Embryonic facial prominence (tissue), 1 donor: ENCODE measurements around the gene TRPC4AP.
"Not testable (repeated sequence)": the region's sequence is repeated elsewhere in the genome, so short reads cannot be mapped to it uniquely, and the experiment has no call there.

Source experiments
- DNase-seq: peaks from one replicate; pipeline ENCODE4 v3.0.0-alpha.2; 2016; ENCODE audit errors: extremely low spot score

Gene TRPC4AP, protein sequence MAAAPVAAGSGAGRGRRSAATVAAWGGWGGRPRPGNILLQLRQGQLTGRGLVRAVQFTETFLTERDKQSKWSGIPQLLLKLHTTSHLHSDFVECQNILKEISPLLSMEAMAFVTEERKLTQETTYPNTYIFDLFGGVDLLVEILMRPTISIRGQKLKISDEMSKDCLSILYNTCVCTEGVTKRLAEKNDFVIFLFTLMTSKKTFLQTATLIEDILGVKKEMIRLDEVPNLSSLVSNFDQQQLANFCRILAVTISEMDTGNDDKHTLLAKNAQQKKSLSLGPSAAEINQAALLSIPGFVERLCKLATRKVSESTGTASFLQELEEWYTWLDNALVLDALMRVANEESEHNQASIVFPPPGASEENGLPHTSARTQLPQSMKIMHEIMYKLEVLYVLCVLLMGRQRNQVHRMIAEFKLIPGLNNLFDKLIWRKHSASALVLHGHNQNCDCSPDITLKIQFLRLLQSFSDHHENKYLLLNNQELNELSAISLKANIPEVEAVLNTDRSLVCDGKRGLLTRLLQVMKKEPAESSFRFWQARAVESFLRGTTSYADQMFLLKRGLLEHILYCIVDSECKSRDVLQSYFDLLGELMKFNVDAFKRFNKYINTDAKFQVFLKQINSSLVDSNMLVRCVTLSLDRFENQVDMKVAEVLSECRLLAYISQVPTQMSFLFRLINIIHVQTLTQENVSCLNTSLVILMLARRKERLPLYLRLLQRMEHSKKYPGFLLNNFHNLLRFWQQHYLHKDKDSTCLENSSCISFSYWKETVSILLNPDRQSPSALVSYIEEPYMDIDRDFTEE

DNA sequence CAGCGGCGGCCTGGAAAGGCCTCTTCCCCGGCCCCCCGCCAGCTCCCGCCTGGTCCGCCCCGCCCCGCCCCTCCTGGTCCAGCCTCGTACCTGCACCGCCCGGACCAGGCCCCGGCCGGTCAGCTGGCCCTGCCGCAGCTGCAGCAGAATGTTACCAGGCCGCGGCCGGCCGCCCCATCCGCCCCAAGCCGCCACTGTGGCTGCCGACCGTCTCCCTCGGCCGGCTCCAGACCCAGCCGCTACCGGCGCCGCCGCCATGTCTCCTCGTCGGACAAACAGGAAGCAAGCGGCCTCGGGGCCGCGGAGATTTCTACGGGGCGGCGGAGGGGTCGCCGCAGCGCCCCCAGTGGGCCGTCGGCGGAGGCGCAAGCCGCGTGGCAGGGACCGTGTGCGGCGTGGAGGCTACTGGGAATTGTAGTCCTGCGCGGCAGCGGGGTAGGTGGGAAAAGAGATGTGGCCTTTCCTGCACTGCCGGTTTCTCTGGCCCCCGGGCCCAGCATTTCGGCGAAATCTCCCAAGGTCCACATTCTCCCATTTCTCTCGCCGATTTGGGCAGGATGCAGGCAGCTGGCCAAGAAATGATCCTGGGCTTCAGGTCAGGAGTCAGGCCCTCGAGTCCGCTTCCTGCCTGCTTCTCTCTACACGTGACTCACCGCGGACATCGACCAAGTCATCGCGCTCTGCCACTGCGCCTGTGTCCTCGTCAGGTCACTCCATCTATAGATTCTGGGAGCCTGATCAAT, at the start of gene TRPC4AP:
Gene TRPC4AP, minus strand, starts transcription at position 284 of the 743 bp plus-strand sequence. Its CDS starts 26 bp downstream, at position 258.
- peak; percentile 76 for DNase-seq

DNA sequence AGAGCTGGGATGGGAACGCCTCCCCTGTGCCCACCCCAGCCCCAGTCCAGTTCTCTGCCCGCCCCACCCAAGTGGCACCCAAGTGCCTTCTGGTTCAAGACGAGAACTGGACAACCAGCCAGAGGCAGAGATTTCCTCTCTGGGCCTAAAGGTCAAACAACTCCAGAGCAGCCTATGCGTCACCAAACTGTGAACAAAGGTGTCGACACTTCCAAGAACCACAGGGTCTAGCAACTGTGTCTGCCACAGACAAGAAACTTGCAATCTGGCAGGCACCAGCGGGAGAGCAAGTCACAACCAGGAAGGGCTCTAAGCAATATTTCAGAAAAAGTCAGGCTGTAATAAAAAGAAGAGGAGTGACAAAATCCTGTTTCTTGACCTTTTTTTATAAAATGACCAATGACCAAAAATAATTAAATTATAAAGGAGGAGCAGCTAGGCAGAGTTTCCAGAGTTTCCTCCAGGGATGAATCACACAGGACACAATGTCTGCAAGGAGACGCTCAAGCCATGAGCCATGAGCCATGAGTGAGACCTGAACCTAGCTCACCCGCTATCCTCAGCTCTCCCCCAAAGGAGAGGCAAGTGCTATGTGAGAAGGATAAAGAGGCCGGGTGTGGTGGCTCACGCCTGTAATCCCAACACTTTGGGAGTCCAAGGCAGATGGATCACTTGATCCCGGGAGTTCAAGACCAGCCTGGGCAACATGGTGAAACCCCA, 43.4 kb upstream of the TRPC4AP start:
- no peak for DNase-seq

DNA sequence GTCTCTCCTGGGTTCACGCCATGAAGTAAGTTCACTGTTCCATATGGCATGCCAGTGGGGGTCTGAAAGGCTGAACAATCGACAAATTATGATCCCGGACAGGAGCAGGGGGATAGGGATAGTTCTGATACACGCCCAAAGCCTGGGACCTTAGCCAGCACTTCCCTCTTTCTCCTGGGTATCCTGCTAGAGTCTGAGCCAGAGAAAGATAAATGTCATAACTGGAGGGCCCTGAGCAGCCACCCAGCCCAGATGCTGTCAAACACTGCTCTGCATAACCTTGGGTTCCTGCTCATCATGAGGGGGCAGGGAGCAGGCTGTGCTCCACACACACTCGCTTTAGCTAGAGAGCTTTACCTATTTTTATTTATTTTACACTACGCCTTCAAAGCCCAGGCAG, 42.3 kb upstream of the TRPC4AP start:
- DNase-seq: no peak

DNA sequence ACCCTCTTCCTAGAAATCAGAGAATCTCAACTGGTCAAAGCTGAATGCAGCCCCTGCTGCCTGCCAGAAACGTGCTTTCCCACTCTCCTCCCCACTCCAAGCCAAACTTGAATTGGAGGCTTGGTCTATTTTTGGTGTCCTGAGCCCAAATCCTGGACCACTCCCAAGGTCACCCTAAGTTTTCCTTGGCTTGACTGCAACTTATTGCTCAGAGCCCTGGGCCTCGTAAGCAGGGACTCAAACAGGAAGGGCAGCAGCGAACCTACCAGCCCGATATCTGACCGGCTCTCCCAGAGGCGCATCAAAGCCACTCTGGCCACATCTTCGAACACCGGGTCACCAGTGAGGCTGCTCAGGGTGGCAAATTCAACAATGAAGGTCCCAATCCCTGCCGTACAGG, 41.9 kb upstream of the TRPC4AP start:
- DNase-seq: no peak

DNA sequence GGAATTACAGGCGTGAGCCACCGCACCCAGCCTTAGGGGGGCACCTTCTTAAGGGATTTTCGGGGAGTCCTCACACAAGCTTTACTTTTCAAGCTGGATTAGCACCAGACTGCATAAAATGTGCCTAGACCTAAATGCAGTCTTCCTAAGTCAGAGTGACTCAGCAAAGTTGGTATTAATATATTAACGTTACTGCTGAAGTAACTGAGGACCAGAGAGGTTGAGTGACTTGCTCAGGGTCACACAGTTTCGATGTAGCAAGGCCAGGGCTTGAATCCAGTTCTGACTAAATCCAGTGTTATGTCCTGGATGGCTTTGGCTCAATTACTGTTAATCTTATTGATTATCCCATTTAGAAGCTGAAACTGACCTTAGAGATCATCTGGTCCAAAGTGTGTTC, 41.1 kb upstream of the TRPC4AP start:
- no peak for DNase-seq

DNA sequence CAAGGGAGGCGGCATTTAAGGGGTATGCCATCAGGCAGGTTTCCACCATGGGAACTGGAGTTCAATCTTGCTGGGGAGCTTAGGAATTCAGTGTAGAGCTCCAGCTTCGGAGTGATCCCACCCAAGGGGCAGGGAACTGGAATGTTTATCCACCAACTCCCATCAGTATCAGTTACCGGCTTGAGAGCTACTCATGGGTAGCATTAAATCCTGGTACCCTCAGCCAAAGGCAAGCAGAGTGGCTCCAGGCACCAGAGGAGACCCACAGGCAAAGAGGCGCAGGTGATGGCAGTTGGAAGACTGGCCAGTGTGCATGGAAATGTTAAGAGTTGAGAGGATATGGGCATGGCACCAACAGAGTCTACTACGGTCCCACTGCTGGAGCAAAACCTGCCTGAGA, 40.4 kb upstream of the TRPC4AP start:
- no peak for DNase-seq

DNA sequence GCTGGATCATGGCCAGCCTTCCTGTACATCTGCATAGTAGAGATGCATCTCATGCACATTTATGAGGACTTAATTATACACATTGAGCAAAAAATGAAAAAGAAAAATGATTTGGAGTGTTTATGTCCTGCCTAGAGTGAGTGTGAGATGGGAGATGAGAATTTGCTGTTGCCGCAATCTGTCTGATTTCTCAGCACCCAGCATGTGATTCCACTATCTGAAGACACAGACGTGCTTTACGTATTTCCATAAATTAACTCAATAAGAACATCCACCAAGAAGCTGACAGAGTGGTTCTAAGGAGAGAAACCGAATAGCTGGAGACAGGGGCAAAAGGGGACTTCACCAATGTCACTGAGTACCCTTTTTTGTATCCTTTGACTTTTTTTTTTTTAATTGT, 39.3 kb upstream of the TRPC4AP start:
- no peak for DNase-seq

DNA sequence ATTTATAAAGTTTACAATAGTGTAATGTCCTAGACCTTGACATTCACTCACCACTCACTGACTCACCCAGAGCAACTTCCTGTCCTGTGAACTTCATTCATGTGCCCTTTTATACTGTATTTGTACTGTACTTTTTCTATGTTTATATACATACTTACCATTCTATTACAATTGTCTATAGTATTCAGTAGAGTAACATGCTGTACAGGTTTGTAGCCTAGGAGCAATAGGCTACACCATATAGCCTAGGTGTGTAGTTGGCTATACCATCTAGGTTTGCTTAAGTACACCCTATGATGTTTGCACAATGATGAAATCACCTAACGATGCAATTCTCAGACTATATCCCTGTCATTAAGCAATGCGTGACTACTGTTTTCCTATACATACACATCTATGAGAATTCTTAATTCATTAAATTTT, 37.1 kb upstream of the TRPC4AP start:
- DNase-seq: no peak

DNA sequence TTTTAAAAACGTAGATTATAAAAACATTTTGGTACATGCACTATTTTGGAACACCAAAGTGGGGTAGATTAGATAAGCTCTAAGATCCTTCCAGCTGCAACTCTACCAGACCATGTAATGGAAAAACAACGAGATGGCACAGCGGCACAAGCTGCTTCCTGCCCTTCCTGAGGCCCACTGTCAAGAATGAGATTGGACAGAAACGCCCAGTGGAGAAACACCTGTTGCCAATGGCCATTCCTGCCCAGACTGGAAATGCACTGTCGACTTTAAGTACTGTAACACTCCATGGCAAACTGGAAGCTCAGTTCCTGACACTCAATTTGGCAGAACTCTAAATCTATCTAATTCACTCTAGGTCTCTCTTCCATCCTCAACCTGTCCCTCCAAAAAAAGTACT, 33.1 kb upstream of the TRPC4AP start:
- DNase-seq: no peak

DNA sequence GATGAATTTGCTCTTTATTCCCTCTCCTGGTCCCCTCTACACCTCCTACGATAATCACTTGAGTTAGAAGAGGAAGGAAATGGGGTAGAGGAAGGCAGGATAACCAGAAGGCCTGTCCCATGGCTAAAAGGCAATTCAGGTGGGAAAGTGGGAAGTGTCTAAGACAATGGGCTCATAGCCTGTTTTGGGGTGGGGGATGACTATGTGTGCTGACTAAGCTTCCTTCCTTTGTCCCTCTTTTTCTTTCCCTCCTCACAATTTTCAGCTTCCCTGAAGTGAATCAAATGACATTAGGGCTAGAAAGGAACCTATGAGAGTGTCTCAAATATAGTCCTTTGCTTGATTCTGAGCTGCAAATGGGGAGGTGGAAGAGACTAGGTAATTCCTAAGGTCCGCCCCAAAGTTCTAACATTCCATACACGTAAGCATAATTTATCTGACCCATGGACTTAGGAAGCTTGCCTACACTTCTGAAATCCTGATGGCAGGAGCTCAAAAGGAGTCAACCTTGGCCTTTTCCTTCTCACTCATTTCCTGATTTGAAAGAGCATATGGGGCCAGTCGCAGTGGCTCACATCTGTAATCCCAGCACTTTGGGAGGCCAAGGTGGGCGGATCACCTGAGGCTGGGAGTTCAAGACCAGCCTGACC, 30.3 kb upstream of the TRPC4AP start:
- DNase-seq: no peak

DNA sequence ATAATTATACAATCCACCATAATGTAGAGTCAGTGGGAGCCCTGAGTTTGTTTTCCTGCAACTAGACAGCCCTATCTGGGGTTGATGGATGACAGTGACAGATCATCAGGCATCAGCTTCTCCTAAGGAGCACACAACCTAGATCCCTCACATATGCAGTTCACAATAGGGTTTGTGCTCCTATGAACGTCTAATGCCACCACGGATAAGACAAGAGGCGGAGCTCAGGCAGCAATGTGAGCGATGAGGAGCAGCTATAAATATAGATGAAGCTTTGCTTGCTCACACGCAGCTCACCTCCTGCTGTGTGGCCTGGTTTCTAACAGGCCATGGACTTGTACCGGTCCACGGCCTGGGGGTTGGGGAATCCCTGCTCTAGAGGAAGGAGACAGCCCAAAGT, 28.6 kb upstream of the TRPC4AP start:
- no peak for DNase-seq

DNA sequence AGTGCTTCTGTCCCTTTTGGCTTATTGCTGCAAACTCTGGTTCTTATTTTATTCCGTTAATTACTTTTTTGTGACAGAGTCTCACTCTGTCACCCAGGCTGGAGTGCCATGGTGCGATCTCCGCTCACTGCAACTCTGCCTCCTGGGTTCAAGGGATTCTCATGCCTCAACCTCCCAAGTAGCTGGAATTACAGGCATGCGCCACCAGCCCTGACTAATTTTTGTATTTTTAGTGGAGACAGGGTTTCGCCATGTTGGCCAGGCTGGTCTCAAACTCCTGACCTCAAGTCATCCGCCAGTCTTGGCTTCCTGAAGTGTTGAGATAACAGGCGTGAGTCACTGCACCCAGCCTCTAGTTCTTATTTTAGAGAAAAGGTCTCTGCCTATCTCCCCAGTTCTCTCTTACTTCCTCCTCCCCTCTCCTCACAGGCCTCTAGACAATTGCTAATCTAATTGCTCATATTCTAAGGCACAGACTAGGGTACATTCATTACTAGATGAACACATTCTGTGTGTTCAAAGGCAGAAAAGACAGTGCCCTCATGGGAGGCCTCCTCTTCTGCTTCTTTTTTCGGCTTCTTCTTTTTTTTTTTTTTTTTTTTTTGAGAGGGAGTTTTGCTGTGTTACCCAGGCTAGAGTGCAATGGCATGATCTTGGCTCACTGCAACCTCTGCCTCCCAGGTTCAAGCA, 27.6 kb upstream of the TRPC4AP start:
- DNase-seq: no peak

DNA sequence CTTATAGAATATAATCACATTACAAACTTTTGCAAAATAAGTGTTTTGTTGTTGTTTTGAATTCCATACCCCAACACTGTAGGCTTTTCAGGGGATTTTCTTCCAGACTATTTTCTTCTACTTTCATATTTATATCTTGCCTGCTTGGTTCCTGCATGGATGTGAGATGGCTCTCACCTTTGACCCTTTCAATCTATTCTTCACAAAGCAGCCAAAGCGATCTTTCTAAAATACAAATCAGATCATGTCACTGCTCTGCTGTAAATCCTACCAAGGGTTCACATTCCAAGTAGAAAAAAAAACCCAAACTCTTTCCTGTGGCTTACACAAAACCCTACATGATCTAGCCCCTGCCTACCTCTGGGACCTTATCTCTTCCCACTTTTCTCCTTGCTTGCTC, 25.0 kb upstream of the TRPC4AP start:
- no peak for DNase-seq

DNA sequence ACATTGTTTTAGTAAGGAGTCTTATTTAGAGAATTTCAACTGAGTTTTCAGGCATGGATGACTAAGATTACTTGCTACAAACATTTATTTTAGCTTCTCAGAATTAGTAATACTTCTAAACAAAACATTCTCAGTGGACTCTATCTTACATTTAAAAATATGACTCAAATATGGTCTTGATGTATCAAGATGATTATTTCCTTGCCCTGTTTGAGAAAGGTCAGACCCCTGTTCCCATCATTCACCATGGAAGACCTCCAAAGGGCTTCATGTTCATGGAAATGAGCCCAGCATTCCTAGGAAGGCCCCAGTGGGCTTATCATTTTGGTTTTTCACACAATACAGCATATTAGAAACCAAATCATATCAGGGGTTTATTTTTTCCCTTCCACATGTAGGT, 24.6 kb upstream of the TRPC4AP start:
- no peak for DNase-seq

DNA sequence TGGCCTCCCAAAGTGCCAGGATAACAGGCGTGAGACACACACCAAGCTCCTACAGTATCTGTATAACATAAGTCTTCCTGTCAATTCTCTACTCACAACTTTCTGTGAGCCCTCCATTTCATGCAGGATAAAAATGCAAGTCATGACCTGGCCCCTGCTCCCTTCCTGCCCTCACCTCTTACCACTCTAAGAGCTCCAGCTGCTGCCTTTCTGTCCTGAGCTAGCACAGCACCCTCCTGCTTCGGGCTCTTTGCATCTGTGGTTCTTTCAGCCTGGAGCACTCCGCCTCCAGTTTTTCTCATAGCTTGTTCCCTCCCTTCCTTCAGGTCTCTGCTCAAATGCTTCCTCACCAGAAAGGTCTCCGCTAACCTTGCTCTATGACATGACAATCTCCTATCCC, 23.7 kb upstream of the TRPC4AP start:
- no peak for DNase-seq

DNA sequence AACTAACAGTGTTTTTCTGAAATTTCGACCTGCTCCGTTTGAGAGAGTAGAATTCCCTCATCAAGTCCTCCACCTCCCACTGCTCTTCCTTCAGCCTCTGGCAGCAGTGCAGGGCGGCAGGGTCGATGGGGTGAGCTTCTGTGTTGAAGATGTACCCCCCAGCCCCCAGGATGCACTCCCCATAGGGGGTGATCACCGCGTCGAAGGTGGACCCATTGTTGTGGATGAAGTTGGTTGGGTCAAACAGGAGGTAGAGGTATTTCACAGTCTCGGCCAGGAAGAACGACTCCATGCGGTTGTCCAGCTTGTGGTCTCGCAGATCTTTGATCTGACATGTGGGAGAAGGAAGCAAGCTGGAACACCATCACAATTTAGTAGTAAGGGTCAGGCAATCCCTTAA, 23.0 kb upstream of the TRPC4AP start:
- no peak for DNase-seq

DNA sequence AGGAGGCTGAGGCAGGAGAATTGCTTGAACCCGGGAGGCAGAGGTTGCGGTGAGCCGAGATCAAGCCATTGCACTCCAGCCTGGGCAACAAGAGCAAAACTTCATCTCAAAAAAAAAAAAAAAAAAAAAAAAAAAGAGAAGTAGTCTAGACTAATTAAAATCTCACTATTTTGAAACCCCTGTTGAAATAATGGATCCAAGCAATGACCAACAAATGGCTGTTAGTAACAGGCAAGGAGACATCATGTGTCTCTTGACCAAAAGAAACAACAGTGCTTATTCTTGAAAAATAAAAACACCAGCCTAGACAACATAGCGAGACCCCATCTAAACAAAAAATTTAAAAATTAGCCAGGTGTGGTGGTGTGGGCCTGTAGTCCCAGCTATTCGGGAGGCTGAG, 19.7 kb upstream of the TRPC4AP start:
- not testable (repeated sequence) for DNase-seq

DNA sequence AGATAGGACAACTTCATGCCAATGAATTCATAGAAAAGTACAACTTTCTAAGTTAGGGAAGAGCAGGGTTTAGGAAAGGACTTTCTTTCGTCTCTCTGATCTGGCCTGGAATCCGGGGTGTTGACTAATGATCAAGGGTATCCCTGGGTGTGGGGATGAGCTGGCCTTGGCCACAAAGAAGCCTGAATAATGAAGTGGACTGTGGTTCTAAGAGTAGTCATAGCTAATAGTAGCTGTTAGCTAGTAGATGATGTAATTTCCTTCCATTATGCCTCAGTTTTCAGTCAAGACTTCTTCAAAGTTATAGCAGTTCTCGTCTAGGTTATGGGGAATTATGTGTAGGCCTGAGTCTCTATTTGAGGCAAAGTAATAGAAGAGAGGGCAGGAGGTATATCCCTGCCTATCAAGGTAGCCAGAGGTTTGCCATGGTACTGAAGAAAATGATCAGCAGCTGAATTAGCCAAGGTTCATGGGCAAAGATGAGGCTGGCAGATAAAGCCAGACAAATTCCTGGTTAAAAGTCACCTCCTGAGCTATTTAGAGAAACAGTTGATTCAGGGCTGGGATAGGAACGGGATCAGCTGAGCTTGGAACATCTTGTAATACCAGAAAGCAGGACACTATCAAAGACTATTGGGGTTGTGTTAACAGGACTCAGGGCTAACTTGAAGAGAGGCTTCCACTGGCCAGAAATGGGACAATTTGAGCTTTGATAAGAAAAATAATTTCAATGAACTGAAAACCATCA, 18.7 kb upstream of the TRPC4AP start:
- DNase-seq: no peak

DNA sequence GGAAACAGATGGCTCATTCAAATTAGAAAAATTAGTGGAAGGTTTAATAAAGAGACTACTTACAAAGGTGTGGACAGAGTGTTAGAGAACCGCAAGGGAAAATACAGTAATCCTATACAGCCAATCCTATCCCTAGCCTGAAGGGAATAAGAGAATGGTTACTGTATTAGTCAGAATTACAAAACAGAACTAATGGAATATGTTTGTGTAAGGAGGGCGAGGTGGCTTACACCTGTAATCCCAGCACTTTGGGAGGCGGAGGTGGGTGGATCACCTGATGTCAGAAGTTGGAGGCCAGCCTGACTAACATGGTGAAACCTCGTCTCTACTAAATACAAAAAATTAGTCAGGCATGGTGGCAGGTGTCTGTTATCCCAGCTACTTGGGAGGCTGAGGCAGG, 16.3 kb upstream of the TRPC4AP start:
- DNase-seq: no peak

DNA sequence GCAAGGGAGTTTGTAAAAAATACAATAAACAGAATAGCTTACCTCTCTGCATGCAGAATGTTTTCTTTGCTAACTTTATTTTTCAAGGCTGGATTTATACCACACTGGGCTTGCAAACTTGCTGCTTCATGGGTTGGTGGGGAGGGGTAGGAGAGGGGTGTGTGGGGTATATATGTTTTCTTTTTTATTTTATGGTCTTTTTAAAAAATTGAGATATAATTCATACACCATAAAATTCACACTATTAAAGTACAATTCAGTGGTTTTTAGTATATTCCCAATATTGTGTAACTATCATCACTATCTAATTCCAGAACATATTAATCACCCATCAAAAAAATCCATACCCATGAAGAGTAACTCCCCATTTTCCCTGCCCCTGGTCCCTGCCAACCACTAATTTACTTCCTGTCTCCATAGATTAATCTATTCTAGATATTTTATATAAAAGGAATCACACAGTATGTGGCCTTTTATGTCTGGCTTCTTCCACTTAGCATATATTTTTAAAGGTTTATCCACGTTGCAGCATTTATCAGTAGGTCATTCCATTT, 14.3 kb upstream of the TRPC4AP start:
- no peak for DNase-seq
